ENCODE data around the gene GOLGB1.
"Not testable (repeated sequence)": the region's sequence is repeated elsewhere in the genome, so short reads cannot be mapped to it uniquely, and the experiment has no call there.

Gene GOLGB1

DNA sequence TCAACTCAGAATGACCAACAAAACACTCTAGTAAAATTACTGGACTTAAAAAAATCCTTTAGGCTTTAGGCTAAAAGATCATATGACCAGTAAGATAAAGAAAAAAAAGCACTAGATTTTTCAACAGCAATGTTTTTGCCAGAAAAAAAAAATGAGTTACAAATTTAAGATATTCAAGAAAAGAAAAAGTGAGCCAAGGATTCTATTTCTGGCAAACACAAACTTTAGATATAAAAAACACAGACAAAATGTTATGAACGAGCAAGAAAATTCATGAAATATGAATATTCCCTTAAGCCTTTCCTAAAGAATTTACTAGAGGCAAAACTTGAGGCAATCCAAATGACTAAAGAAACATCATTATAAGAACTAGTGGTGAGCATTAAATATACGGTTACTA, 8.6 kb downstream of the GOLGB1 start:
- DNase-seq (ENCODE audit: low spot score) = no peak

DNA sequence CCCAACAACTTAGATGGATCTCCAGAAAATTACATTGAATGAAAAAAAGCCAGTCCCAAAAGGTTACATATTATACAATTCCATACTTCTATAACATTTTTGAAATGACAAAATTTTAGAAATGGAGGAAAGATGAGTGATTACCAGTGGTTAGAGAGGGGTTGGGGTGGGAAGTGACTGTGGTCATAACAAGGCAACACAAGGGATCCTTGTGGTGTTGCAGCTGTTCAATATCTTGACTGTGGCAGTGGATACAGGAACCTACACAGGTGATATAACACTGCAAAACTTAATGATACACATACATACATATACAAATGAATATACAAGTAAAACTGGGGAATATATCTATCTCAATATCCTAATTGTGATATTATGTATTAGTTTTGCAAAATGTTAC, 9.6 kb downstream of the GOLGB1 start:
- no peak for DNase-seq (ENCODE audit: low spot score)

DNA sequence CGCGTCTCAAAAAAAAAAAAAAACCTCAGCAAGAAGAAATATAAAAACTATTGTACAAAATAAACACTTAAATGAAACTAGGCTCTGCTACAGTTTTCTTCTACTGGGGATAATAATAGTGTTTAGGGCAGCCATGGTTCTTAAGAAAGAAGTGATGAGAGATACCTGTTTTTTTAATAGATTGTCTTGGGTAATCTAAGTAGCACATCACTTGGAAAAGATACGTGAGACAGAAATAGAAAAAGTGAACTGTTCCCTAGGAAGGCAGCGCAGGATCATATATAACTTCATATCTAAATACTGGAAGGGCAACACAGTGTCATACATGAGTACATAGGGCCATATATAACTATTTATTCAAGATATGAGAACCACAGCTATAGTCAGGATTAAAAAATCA, 11.9 kb downstream of the GOLGB1 start:
- DNase-seq (ENCODE audit: low spot score) = no peak

DNA sequence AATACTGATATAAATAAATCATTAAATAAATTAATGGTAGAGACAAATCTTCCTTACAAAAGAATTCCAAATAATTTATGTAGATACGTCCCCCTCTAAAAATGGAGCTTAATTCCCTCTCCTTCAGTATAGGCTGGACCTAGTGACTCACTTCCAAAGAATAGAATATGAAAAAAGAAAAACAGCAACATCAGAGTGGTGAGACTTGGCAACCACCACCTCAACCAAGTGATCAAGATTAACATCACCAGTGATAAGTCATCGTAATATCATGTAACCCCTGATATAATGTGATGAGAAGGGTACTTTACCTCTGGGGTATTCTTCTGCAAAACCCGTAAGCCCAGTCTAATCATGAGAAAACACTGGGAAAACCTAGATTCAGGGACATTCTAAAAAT, 13.4 kb downstream of the GOLGB1 start:
- DNase-seq (ENCODE audit: low spot score) = no peak

DNA sequence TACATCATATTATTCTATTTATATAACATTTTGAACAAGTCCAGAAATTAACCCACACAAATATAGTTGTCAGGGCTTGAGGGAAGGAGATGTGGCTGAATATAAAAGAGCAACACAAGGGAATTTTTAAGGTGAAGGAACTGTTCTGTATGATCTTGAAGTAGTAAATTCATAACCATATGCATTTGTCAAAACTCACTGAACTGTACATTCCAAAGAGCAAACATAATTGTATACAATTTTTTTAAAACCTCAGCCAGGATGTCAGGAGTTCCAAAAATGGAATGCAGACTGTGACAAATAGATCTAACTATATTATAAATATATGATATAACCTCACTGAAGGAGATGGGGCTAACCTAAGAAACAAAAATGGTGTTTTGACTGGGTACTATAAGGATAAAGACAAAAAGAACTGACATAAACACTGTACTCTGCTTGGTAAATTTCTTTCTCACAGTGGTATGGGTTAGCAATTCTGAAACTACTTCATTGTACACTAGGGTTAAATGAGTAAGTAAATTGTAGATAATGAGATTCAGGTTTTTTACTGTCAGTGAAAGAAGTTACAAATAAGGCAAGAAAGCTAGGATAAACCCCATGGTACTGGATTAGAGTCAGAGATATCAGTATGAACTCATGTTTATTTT, 14.4 kb downstream of the GOLGB1 start:
- DNase-seq (ENCODE audit: low spot score) = no peak

DNA sequence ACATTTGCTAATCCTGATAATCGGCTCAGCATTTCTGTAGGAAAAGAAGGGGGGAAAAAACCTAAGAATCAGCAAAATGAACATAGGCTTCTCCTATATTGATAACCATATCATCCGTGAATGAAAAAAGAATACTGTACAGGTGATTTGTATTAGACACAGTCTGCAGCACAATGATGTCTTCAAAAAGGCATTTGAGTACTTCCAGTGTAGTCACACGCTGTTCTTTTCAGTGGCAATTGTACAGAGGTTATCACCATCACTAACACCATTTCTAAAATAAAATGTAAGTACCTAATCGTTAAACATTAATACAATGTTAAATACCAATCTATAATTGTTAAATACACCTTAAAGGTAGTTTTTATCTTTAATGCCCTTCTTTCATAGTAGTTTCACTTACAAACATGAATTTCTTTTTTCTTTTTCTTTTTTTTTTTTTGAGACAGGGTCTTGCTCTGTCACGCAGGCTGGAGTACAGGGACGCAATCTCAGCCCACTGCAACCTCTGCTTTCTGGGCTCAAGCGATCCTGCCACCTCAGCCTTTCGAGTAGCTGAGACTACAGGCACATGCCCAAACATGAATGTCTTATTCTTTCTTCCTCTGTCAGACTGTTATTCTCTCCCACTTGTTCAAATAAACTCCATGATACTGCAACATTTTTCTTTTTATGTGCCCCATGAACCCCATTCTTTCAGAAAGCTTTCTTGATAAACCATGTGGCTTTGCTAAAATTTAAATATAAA, 18.4 kb downstream of the GOLGB1 start:
- peak; percentile 3 for DNase-seq (ENCODE audit: low spot score)

DNA sequence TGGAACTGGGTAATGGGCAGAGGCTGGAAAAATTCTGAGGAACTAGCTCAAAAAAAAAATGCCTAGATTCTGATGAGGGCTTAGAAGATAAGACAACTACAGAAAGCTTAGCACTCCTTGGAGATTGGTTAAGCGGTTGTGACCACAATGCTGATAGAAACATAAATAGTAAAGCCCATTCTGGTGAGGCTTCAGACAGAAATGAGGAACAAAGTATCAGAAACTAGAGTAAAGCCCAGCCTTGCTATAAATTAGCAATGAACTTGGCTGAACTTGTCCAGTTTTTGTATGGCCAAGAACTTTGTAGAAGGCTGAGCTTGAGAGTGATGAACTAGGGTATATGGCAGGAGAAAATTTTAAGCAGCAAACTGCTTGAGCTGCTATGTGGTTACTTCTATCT, 25.4 kb downstream of the GOLGB1 start:
- peak; percentile 46 for DNase-seq (ENCODE audit: low spot score)

DNA sequence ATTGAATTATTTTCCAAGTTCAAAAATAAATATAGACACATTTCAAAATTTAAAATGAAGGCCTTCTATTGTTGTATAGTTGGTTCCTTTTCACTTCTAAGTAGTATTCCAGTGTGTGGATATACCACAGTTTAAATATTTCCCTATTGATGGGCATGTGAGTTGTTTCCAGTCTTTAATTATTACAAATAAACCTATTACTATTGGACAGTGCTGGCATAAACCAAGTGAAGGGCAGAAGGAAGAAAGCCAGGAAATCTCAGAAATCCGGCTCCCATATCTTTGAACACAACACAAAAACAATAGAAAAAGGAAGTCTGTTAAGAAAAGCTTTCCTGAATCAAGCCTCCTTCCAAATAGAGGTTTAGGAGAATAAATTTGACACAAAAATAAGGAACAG, 26.1 kb downstream of the GOLGB1 start:
- no peak for DNase-seq (ENCODE audit: low spot score)

DNA sequence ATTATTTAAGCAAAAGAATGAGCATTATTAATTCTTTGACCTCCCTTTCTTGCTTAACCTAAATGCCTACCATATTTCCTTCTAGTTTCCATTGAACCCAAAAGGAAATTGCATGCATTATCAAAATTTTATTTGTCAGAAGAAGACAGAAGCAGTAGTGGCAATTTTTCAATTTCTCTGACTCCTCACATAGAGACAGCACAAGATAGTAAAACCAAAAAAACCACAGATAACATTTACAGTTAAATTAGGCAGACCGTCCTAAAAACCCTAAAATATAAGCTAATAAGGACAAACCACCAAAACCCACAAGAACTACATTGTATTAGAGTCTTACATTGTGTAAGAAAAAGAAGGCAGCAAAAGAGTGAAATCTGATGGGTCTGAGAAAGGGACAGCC, 27.1 kb downstream of the GOLGB1 start:
- DNase-seq (ENCODE audit: low spot score) = no peak

DNA sequence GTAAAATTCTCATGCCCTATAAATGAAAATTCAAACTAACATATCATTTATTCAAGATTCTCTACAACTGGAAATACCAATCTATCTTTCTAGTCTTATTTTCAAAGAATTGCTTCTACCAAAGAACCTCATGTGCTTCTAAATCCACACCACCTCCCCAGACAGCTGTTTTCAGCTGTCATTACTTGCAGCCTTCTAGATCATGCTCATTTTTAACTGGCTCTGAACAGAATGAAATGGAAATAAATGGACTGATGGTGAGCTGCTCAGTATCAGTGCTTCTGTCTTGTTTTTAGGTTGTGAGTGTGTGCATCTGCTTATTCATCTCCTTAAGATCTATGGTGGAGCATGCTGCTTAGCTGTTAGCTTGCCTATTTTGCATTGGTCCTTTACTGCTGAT, 29.4 kb downstream of the GOLGB1 start:
- no peak for DNase-seq (ENCODE audit: low spot score)

DNA sequence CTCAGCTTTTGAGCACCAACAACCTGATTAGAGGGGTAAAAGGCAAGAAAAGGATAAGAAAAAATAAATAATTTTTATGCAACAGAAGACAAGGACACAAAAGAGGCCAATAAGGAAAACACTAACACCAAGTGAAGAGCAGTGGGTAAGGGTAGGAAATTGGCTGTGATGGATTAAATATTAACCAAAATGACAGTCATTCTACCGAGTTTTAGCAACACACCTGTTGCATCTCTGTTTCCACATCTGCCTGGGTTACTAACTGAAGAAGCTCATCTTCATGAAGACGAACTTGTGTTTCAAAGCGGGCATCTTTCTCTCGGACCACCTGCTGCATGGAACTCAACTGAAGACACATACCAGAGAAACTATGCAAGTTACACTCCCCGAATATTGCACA, 30.1 kb downstream of the GOLGB1 start:
- DNase-seq (ENCODE audit: low spot score) = no peak

DNA sequence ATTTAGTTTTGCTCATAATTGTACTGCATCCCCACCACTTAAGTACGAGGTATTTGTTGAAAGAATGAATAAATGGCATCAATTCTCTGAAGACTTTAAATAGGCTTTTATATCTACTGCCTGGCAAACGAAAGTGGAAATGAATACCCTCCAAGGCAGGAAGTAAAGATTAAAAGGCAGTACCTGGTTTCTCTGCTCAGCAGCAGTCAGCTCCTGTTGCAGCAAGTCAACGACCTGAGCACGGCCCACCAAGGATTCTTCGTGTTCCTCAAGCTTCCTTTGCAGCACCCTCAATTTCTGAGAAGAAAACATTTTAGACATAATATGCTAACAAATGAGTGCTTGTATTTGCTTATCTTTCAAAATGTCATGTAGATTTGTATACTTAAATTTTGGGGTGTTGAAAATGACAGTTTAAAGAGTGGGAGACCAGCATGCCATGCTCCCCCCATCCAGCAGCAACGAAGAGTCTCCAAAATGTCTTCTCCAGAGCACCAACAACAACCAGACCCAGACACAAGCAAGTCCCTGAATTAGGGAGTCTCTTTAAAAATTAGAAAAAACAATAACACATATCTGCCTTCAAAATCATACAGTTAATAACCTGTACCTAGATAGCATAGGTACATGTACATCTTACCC, 31.2 kb downstream of the GOLGB1 start:
- no peak for DNase-seq (ENCODE audit: low spot score)

DNA sequence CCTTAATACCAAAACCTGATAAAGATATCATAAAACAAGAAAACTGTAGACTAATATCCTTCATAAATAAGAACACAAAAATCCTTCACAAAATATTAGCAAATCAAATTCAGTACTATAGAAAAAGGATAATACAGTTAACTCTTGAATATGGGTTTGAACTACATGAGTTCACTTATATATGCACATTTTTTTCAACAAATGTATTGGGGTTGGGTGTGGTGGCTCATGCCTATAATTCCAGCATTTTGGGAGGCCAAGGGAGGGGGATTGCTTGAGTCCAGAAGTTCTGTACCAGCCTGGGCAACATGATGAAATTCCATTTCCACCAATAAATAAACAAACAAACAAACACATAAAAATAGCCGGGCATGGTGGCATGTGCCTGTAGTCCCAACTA, 39.2 kb downstream of the GOLGB1 start:
- no peak for DNase-seq (ENCODE audit: low spot score)

DNA sequence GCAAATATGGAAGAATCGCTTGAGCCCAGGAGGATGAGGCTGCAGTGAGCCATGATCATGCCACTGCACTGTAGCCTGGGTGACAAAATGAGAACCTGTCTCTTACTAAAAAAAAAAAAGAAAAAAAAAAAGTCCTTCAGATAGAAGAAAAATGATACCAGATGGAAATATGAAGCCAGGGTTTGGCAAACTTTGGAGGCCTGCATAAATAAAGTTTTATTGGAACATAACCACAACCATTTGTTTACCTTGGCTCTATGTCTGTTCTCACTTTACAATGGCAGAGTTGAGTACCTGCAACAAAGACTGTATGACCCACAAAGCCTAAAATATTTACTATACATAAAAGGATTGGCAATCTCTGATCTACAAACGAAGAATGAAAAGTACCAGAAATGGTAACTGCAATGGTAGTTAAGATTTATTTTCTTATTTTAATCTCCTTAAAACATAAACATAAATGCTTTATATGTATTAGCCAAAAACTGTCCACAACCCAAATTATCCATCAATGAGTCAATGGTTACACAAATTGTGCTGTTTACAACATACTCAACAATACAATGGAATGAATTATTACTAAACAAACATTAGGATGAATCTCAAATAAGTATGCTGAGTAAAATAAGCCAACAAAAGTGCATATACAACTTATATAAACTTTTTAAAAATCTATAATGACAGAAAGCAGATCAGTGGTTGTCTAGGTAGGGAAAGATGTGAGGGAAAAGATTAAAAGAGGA, 41.8 kb downstream of the GOLGB1 start:
- no peak for DNase-seq (ENCODE audit: low spot score)

DNA sequence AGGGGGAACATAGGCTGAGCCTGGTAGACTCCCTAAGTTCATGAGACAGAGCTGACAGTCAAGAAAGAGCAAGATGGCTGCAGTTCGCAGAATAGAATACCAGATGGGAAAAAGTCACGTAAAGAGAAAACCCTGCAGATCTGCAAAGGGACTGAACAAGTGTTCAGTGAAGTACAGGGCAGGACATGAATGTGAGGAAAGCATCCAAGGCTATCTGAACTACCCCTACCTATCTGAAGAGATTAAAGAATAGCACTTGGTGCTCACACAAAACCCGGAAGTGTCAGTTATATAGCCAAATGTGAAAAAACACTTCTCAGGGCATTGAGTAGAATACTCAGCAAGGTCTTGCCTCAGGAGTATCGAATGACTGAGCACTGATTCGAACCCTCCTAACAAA, 44.0 kb downstream of the GOLGB1 start:
- no peak for DNase-seq (ENCODE audit: low spot score)

DNA sequence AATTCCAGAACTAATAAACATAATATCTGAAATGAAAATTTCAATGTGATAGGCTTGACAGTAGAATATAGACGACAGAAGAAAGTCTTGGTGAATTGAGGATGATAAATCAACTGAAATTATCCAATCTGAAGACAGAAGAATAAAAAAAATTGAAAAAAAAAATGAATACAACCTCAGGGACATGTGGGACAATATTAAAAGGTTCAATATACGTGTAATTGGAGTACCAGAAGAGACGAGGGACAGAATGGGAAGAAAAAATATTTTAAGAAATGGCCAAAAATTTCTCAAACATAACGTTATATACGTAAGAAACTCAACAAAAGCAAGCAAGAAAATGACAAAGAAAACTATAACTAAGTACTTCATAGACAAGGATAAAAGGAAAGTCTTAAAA, 45.6 kb downstream of the GOLGB1 start:
- DNase-seq (ENCODE audit: low spot score) = no peak

DNA sequence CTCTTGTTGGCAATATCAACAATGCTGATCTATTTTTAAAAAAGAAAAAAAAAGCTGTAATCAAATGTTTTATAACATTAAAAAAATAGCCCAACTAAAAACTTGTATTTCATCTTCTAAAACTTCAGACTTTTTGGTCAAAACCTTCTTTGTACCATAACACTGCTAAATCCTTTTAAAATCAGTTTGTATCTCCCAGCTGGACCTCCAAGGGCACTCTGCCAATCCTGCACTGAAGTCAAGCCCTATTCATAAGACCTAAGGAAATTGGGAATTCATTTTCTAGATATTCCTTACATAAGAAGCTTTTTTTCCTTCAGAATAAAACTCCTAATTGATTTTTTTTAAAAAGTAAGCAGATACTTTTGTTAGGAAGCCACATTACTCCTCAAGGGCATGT, 50.6 kb downstream of the GOLGB1 start:
- DNase-seq (ENCODE audit: low spot score) = peak; percentile 27

DNA sequence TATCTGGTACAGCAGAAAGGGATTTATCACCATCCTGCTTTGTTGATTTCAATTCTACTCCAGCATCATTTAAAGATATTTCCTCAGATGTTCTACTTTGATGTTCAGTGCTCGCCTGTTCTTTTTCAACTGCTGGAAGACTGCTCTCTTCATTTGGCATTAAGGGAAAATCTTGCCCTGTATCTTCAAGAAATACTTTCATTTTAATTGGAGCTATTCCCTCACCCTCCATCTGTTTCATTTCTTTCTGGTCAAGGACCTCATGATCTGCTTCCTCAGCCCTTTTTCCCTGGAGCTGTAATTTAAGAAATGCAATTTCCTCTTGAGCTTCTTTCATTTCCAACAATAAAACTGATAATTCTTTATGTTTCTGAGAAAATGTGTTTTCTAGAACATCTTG, 51.1 kb downstream of the GOLGB1 start:
- DNase-seq (ENCODE audit: low spot score) = no peak

DNA sequence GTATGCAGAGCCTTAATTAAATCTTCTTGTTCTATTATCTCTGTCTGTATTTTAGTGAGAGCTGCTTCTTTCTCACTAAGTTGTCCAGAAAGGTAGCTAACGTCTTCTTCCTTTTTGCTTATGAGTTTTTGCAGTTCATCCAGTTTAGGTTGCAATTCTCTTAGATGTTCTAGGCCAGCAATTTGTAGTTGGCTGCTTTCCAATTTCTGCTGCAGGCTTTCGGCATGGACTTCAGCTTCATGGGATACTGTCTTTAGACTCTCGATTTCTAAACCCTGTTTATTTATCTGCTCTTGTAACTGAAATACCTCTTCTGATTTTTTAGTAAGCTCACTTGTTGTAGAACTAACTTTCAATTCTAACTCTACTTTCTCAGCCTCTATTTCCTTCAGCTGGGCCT, 53.4 kb downstream of the GOLGB1 start:
- no peak for DNase-seq (ENCODE audit: low spot score)

DNA sequence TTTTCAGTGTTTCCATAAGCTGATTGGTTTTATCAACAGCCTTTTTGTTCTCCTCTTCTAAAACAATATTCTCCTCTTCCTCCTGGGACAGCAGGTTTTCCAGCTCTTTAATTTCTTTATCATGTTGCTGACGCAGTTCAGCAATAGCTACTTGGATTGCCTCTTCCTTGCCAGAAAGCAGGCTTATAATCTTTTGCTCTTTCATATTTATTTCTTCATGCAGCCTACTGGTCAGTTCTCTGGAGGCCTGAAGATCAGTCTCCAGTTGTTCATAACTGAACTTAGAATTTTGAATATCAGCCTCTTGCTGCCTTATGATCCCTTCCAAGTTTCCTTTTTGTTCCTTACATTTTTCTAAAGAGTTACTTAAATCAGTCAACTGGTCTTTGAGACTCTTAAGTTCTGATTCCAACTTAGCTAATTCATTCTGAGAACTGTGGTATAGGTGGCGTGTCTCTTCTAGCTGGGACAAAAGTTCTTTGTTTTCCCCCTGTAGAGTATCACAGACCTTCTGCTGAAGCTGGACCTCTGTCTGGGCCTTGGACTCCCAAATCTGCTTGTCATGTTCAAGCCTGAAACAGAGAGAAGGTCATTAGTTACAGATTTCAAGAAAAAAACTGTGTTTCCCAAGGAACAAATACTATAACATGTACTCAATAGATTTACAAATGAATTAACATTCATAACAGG, 57.4 kb downstream of the GOLGB1 start:
- DNase-seq (ENCODE audit: low spot score) = no peak

DNA sequence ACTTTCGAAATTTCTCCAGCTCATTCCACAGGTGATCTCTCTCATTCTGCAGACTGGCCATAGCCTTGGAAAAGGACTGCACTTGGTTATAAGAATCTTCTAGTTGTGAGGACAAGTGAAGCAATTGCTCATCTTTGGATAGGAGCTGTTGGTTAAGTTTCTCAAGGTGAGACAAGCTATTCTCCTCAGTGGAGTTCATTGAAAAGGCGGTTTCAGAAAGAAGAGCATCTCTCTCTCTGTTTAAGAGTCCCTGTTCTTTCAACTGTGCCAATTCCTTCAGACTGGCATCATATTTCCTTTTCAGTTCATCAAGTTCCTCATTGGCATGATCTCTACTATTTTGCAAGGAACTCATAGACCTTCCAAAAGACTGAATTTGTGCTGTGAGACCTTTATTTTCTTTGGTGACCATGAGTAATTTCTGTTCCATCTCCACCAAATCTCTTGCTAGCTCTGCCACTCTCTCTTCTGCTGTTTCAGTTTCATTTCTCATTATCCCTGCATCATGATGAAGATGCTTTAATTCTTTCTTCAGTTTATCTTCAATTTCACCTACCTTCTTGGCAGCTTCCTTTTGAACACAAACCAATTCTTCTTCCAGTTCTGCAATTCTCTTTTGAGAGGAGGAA, 58.6 kb downstream of the GOLGB1 start:
- no peak for DNase-seq (ENCODE audit: low spot score)

DNA sequence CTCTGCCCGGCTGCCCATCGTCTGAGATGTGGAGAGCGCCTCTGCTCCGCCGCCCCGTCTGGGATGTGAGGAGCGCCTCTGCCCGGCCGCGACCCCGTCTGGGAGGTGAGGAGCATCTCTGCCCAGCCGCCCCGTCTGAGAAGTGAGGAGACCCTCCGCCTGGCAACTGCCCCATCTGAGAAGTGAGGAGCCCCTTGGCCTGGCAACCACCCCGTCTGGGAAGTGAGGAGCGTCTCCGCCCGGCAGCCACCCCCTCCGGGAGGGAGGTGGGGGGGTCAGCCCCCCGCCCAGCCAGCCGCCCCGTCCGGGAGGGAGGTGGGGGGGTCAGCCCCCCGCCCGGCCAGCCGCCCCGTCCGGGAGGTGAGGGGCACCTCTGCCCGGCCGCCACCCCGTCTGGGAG, 60.8 kb downstream of the GOLGB1 start:
- DNase-seq (ENCODE audit: low spot score) = not testable (repeated sequence)

Measured in Ammon's horn (tissue), 1 donor.